Stimulated activated naive B cell treated with anti-CD40 and anti-IgM and Interleukin-4, amounts not matched to agents 10 μg/mL and 1 μg/mL and 100 μg/mL, for 72 hours (primary cell): ENCODE results near the gene TYK2.
A peak's percentile ranks its signal among the peaks of the same experiment; 100 is the strongest.
"Not testable (repeated sequence)": the region's sequence is repeated elsewhere in the genome, so short reads cannot be mapped to it uniquely, and the experiment has no call there.

Experiments
- ATAC-seq, 2 donors: fragments of 150-1000 bp; cut with Tn5 transposase; replicated peaks; 2 replicates each; pipeline ENCODE4 v1.10.0; 2021; ENCODE audit warnings: moderate library complexity in 1 of 2
- DNase-seq: peaks from one replicate; pipeline ENCODE4 v3.0.0; 2021
- H3K27ac Mint-ChIP-seq: one replicate; pipeline ENCODE4 v1.8.0; 2022; ENCODE audit warnings: mild to moderate bottlenecking, mixed read lengths
- H3K27me3 Mint-ChIP-seq, 2 donors: one replicate each; pipeline ENCODE4 v1.8.0; 2022; ENCODE audit warnings: mixed read lengths in 2 of 2
- H3K36me3 Mint-ChIP-seq, 2 donors: one replicate each; pipeline ENCODE4 v1.8.0; 2022; ENCODE audit warnings: mixed read lengths in 2 of 2, mild to moderate bottlenecking in 1 of 2
- H3K4me1 Mint-ChIP-seq, 2 donors: one replicate each; pipeline ENCODE4 v1.8.0; 2022; ENCODE audit warnings: mixed read lengths in 2 of 2, mild to moderate bottlenecking in 1 of 2
- H3K4me3 Mint-ChIP-seq, 2 donors: one replicate each; pipeline ENCODE4 v1.8.0; 2022; ENCODE audit warnings: mild to moderate bottlenecking in 2 of 2, mixed read lengths in 2 of 2, moderate library complexity in 1 of 2
- H3K9me3 Mint-ChIP-seq, 2 donors: one replicate each; pipeline ENCODE4 v1.8.0; 2022; ENCODE audit warnings: mixed read lengths in 2 of 2, mild to moderate bottlenecking in 1 of 2

Gene TYK2

GRCh38 chr19:10346509-10346908 lies 33.9 kb downstream of the TYK2 start:
- Mint-ChIP-seq H3K4me3 (no peak overlapping the region), H3K4me1 (peaks cover 0 to 2% of the 10 kb centered on the region in 2 donors), H3K27me3 (no peaks in the 10 kb centered on the region), H3K9me3 (no peaks in the 10 kb centered on the region), H3K36me3 (peaks cover 6 to 13% of the 10 kb centered on the region in 2 donors), H3K27ac (no peak overlapping the region)
- DNase-seq (no peak), ATAC-seq (no peak)

- Mint-ChIP-seq H3K4me3 (no peak overlapping the region), H3K36me3 (peaks cover 3 to 5% of the 10 kb centered on the region in 2 donors), H3K4me1 (peaks cover 9 to 12% of the 10 kb centered on the region in 2 donors), H3K27ac (no peak overlapping the region), H3K9me3 (no peaks in the 10 kb centered on the region), H3K27me3 (no peaks in the 10 kb centered on the region)
- DNase-seq: no peak
- ATAC-seq: no peak
Measured at GRCh38 chr19:10344780-10345179, 35.6 kb downstream of the TYK2 start.

DNA sequence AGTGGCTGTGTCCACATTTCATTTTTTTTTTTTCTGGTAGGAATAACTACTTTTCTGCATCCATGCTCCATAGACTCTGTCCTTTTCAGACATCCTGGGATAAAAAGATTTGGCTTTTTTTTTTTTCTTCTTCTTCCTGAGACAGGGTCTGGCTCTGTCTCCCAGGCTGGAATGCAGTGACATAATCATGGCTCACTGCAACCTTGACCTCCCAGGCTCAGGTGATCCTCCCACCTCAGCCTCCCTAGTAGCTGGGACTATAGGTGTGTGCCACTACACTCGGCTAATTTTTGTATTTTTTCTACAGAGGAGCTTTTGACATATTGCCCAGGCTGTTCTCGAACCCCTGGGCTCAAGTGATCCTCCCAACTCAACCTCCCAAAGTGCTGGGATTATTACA lies 36.9 kb downstream of the TYK2 start:
- no peaks in the 10 kb centered on the region for H3K9me3 Mint-ChIP-seq
- no peaks in the 10 kb centered on the region for H3K27me3 Mint-ChIP-seq
- H3K36me3 Mint-ChIP-seq: peaks cover 0 to 9% of the 10 kb centered on the region in 2 donors
- peaks cover 22 to 25% of the 10 kb centered on the region in 2 donors for H3K4me1 Mint-ChIP-seq
- no peak for DNase-seq
- H3K4me3 Mint-ChIP-seq: no peak overlapping the region
- no peak overlapping the region for H3K27ac Mint-ChIP-seq
- no peak for ATAC-seq

DNA sequence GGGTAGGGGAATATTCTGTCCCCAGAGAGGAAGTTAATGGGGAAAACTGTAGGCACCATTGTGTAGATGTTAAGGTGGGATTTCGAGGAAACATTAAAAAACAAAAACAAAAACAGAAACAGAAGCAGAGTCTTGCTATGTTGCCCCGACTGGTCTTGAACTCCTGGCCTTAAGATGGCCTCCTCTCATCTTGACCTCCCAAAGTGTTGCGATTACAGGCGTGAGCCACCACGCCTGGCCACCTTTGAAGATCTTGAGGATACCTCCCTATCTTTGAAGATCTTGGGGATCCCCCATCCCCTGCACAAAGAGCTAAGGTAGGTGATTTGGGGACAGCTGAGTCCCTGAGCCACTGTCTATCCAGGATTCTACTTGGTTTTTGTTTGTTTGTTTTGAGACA lies 40.4 kb downstream of the TYK2 start:
- peaks cover 25 to 44% of the 10 kb centered on the region in 2 donors for H3K4me1 Mint-ChIP-seq
- DNase-seq (no peak), ATAC-seq (peak in 1 of 2 donors; percentile 3)
- peak overlapping the region; percentile 95 for H3K27ac Mint-ChIP-seq
- no peaks in the 10 kb centered on the region for H3K27me3 Mint-ChIP-seq
- peak overlapping the region; percentile 94 to 98 for H3K4me3 Mint-ChIP-seq
- H3K36me3 Mint-ChIP-seq: peaks cover 9 to 18% of the 10 kb centered on the region in 2 donors
- H3K9me3 Mint-ChIP-seq: no peaks in the 10 kb centered on the region

DNA sequence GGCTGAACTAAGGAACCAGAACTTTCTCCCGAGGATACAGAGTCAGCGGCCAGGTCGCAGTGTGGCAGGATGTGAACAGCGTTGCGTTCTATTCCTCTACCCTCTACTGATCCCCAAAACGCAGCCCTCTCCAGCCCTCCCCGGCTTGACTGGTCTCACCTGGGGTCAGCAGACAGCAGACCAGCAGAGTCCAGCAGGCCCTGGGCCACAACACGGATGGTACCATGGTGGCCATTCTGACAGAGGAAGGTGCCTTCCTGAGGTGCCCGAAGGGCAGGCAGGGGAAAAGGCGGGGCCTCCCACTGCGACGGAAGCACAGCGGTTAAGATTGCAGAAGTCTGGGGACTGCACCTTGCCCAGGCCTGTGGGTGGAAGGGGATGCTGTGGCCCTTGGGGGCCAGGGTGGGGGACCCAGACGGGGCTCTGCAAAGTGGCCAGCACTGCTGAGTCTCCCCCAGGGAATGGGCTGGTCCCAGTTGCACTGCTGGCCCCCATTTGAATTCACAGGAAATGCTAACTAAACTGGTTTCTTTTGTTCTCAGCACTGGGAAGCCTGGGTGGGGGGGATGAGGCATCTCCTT lies 40.9 kb downstream of the TYK2 start, which contains the start of gene ICAM3:
Gene ICAM3 (minus strand): TSS at position 245 of the 581 bp plus-strand sequence. CDS start 10 bp downstream, at position 235.
- H3K9me3 Mint-ChIP-seq: no peaks in the 10 kb centered on the region
- no peaks in the 10 kb centered on the region for H3K27me3 Mint-ChIP-seq
- H3K4me3 Mint-ChIP-seq: peak within 1 kb of the TSS; percentile 94 to 98
- peak; percentile 75 for DNase-seq
- peaks cover 12 to 22% of the 10 kb centered on the region in 2 donors for H3K36me3 Mint-ChIP-seq
- peaks cover 25 to 45% of the 10 kb centered on the region in 2 donors for H3K4me1 Mint-ChIP-seq
- peak within 1 kb of the TSS; percentile 95 for H3K27ac Mint-ChIP-seq
- peak; percentile 99 for ATAC-seq

- Mint-ChIP-seq H3K36me3 (peaks cover 12 to 26% of the 10 kb centered on the region in 2 donors), H3K9me3 (no peaks in the 10 kb centered on the region), H3K4me1 (peaks cover 28 to 50% of the 10 kb centered on the region in 2 donors), H3K27me3 (no peaks in the 10 kb centered on the region), H3K4me3 (peak overlapping the region; percentile 94 to 98), H3K27ac (peak overlapping the region; percentile 95)
- no peak for DNase-seq
- ATAC-seq: peak in 1 of 2 donors; percentile 1
Measured at GRCh38 chr19:10338940-10339339, 41.4 kb downstream of the TYK2 start.

DNA sequence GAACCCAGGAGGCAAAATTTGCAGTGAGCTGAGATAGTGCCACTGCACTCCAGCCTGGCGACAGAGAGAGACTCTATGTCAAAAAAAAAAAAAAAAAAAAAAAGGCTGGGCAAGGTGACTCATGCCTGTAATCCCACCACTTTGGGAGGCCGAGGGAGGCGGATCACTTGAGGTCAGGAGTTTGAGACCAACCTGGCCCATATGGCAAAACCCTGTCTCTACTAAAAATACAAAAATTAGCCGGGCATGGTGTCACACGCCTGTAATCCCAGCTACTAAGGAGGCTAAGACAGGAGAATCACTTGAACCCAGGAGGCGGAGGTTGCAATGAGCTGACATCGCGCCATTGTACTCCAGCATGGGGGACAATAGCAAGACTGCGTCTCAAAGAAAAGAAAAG lies 43.6 kb downstream of the TYK2 start:
- ATAC-seq, H3K9me3 Mint-ChIP-seq, DNase-seq, H3K4me3 Mint-ChIP-seq, H3K27me3 Mint-ChIP-seq, H3K27ac Mint-ChIP-seq: not testable (repeated sequence)
- H3K4me1 Mint-ChIP-seq: peaks cover 38 to 71% of the 10 kb centered on the region in 2 donors
- H3K36me3 Mint-ChIP-seq: peaks cover 23 to 43% of the 10 kb centered on the region in 2 donors

GRCh38 chr19:10335352-10335985 lies 44.9 kb downstream of the TYK2 start:
- no peak overlapping the region for H3K27ac Mint-ChIP-seq
- peak overlapping the region in 1 of 2 donors; percentile 6 for H3K4me3 Mint-ChIP-seq
- peaks cover 33 to 65% of the 10 kb centered on the region in 2 donors for H3K4me1 Mint-ChIP-seq

GRCh38 chr19:10334588-10335351 lies 45.6 kb downstream of the TYK2 start:
- ATAC-seq (no peak), DNase-seq (no peak)
- H3K4me3 Mint-ChIP-seq: peak overlapping the region; percentile 16 to 39
- H3K27ac Mint-ChIP-seq: peak overlapping the region; percentile 51
- H3K27me3 Mint-ChIP-seq: no peaks in the 10 kb centered on the region
- H3K4me1 Mint-ChIP-seq: peaks cover 33 to 61% of the 10 kb centered on the region in 2 donors
- H3K9me3 Mint-ChIP-seq: no peaks in the 10 kb centered on the region
- peaks cover 27 to 47% of the 10 kb centered on the region in 2 donors for H3K36me3 Mint-ChIP-seq

More at GRCh38 chr19:10335352-10335985, 44.9 kb downstream of the TYK2 start:
- peaks cover 23 to 43% of the 10 kb centered on the region in 2 donors for H3K36me3 Mint-ChIP-seq
- H3K27me3 Mint-ChIP-seq: no peaks in the 10 kb centered on the region
- ATAC-seq (no peak), DNase-seq (no peak)
- H3K9me3 Mint-ChIP-seq: no peaks in the 10 kb centered on the region

DNA sequence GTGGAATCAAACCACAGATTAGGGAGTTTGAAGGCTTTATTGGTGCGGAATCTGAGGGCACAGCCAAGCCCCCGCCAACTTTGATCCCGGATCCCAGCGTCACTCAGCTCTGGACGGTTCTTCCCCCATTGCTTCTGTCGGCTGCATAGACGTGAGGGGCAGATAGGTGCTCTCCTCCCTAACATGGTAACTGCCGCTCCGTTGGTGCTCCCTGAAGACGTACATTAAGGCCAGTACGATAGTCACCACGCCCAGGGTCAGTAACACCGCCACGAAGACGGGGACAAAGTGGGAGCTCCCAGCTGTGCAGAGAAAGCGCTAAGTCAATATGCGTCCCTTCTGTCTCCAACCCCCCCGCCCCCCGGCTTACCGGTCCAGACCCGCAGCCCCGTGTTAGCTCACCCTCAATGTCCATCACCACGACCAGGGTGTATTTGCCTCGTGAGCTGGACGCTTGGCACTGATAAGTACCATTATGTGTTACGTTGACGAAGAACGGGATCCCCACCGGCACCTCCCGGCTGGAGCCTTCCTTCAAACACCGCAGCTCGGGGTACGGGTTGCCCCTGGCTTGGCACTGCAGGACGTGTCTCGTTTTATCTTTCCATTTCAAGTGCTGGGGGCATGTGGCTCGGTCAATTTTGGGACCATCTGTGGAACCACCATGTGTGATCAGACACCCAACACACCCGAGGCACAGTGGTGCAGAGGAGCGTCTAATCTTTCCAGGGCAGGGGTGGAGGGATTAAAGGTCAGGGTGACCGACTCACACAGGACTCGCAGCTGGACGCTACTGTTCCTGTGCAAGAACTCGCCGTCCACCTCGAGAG lies 46.4 kb downstream of the TYK2 start:
- Mint-ChIP-seq H3K4me1 (peaks cover 28 to 56% of the 10 kb centered on the region in 2 donors), H3K4me3 (peak overlapping the region; percentile 95 to 98), H3K27ac (peak overlapping the region; percentile 99), H3K36me3 (peaks cover 34 to 50% of the 10 kb centered on the region in 2 donors), H3K9me3 (no peaks in the 10 kb centered on the region), H3K27me3 (no peaks in the 10 kb centered on the region)
- no peak for DNase-seq
- ATAC-seq: peak; percentile 6 to 20

- Mint-ChIP-seq H3K27me3 (no peaks in the 10 kb centered on the region), H3K4me1 (peaks cover 21 to 48% of the 10 kb centered on the region in 2 donors), H3K27ac (peak within 1 kb of the TSS; percentile 99), H3K36me3 (peaks cover 40 to 43% of the 10 kb centered on the region in 2 donors), H3K9me3 (no peaks in the 10 kb centered on the region), H3K4me3 (peak within 1 kb of the TSS; percentile 95 to 98)
- peak; percentile 93 for DNase-seq
- ATAC-seq: peak; percentile 95 to 96
Measured at GRCh38 chr19:10332965-10333757, 47.2 kb downstream of the TYK2 start, which contains the start of gene RAVER1. Gene RAVER1 (minus strand): TSS chr19:10333529. CDS start chr19:10333507, 22 bp downstream.

GRCh38 chr19:10332158-10332964 lies 48.0 kb downstream of the TYK2 start:
- H3K4me3 Mint-ChIP-seq: peak overlapping the region; percentile 95 to 98
- H3K4me1 Mint-ChIP-seq: peaks cover 24 to 45% of the 10 kb centered on the region in 2 donors
- no peak for ATAC-seq
- no peak for DNase-seq
- peaks cover 44 to 49% of the 10 kb centered on the region in 2 donors for H3K36me3 Mint-ChIP-seq
- H3K9me3 Mint-ChIP-seq: no peaks in the 10 kb centered on the region
- no peaks in the 10 kb centered on the region for H3K27me3 Mint-ChIP-seq
- peak overlapping the region; percentile 99 for H3K27ac Mint-ChIP-seq
